Left kidney (tissue), 2 donors: Measurements from ENCODE around the gene OPCML. TPM values are rescaled to one million over a fixed set of nuclear protein-coding genes. Genes with fewer than 3 reads are reported as not detected.

ENCODE experiments used
- DNase-seq: peaks from one replicate; pipeline ENCODE4 v3.0.0-alpha.2; 2013
- polyA plus RNA-seq: library from polyadenylated mRNA; unstranded; fragments of 120-200 nt; gene quantifications from one replicate; pipeline ENCODE4 v1.2.1, GENCODE V29; 2013; ENCODE audit not compliant: insufficient read length

OPCML gene
- polyA plus RNA-seq, 1 donor = 13.9 TPM

GRCh38 chr11:133070021-133070713, 462.1 kb downstream of the OPCML start:
- DNase-seq = no peak

DNA sequence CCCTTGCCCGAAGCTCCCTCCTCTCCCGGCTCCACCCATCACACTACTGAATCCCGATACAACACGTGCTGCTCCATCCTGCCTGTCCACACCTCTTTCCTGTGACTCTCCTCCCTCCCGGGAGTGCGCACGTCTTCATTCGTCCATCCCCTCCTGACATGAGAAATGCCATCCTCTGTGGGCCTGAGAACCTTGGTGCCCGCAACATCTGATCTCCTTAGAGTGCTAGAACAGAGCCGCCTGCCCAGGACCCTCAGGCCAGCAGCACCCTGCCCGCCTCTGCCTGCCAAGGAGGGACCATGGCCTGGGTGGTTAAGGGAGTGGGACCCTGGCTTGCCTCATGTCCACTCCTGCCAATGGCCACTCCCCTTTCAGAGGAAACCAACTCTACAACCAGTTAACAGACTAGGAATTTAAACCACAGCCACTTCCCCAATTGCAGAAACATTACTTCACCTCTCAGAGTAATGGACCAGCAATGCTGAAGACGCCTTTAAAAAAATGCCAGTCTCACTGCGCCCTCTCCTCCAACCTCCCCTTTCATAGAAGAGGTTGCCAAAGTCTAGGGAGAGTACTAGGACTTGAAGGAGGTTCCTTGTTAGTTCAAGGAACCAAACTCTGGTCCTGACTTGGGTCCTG, 466.3 kb downstream of the OPCML start:
- DNase-seq = no peak

DNA sequence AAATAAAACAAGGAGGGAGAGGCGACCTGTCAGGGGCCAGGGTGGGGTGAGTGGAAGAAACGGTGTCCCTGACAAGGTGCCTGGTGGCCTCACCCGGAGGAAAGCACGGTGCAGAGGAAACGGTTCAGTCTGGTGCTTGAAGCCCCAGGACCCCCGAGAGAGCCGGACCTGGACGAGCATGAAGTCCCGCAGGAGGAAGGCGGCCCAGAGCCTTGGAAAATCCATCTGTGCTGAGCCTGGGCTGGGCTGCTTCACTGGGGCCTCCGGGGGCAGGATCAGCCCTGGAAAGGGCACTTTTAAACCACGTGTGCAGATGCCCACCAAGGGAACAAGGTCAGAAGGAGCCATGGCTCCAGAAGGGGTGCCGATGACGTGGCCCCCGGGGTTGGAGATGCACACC, 467.3 kb downstream of the OPCML start:
- DNase-seq = no peak

DNA sequence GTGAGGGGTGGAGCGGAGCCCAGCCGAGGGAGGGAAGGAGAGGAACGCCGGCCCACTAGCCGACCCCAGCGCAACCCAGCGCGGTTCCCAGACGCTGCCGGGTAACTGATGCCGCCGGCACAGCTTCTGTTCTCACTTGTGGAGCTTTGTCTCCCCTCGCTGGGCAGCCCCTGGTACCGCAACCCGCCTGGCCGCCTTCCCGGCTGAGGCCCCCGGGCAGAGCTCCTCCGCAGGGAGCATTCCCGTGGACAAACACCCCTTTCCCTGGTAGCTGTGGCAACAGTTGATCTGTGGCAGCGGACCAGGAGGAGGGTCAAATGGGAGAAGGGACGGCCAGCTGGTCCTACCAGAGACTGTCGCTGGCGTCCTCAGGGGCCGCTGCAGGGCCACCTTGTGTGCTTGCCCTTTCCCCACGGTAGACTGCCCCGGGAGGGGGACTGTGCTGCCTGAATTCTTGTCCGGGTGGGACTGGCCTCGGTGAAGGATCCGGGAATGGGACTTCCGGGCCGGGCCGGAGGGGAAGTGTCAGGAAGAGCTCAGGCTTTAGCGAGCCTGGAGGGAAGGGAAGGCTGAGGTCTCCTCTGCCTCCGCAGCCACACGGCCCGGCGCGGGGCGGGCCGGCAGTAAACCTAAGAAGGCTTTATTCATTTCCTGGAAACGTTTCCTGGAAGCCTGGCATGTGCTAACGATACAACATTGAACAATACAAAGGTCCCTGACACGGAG, 468.0 kb downstream of the OPCML start:
- DNase-seq = peak; percentile 88

GRCh38 chr11:133058501-133058900, 473.8 kb downstream of the OPCML start:
- DNase-seq = no peak

- no peak for DNase-seq
Observed at GRCh38 chr11:133053124-133053776, 479.1 kb downstream of the OPCML start.

DNA sequence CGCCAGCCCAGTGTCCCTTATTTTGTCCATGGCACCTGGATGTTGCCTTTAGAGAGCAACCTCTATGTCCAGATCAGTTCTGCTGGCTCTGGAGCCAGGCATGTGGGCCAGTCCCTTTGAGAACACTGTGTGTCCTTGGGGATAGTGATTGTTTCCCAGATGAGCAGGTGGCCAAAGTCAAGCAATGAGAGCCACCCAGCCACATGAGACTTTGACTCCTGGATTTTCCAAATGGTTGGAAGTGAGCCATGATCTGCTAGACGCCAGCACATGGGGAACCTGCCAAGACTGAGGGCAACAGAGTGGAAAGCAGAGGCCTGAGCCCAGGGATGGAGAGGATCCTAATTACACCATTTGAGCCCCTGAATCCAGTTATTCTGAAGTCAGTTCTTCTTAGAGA, 479.8 kb downstream of the OPCML start:
- no peak for DNase-seq

- no peak for DNase-seq
Observed at GRCh38 chr11:133049244-133050019, 482.9 kb downstream of the OPCML start.

- no peak for DNase-seq
Observed at GRCh38 chr11:133048270-133048669, 484.0 kb downstream of the OPCML start.

GRCh38 chr11:133047771-133048115, 484.6 kb downstream of the OPCML start:
- DNase-seq = no peak

DNA sequence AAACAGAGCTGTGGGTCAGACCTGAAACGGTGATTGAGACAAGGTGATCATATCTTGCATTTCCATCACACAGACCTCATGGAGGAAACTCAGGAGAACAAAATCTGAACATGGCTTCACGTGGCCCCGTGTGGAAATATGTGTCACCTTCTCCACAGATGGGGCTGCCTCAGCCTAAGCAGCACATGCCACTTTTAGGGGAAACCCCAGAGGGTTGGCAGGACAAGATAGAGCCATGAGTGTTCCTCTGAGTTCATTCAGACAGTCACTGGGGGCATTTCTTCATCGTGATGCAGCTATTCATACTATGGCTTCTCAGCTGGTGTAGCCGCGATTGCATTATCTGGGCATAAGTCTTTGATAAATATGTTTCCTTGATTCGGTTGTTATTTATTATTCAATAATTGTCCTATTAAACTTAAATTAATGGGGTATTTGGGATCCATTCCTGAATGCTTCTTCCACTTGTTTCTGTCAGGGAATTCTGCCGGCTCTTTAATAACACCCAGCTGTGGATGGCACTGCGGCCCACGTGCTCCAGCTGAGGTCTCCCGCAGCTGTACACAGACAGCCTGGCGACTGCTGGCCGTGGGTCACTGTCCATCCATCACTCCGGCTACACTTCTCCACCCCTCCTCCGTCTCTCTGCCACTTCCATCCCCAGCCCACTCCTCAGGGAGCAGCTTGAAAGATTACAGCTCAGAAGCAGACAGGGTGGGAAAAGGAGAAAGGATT, 485.1 kb downstream of the OPCML start:
- DNase-seq = no peak

- no peak for DNase-seq
Observed at GRCh38 chr11:133046252-133046651, 486.0 kb downstream of the OPCML start.

- DNase-seq = peak; percentile 51
Observed at GRCh38 chr11:133041928-133042882, 490.1 kb downstream of the OPCML start.

- no peak for DNase-seq
Observed at GRCh38 chr11:133041181-133041580, 491.1 kb downstream of the OPCML start.

GRCh38 chr11:133040289-133040900, 491.9 kb downstream of the OPCML start:
- no peak for DNase-seq

DNA sequence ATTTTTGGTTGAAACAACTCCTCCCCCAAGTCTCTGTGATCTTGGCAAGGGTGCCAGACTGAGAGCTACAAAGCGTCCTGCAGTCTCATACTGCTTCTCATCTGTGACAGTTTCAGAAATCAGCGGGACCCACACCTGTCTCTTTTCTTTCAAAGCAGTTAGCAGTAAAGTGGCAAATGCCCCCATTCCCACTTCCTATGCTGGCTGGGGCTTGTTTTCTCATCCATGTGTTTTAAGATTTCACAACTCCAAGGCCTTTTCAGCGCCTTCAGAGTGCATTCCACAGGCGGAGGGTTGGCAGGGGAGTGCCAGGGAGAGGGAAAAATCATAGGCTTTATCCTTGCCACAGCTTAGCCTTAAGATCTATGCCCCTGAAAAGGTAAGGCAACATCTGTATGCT, 493.5 kb downstream of the OPCML start:
- no peak for DNase-seq

DNA sequence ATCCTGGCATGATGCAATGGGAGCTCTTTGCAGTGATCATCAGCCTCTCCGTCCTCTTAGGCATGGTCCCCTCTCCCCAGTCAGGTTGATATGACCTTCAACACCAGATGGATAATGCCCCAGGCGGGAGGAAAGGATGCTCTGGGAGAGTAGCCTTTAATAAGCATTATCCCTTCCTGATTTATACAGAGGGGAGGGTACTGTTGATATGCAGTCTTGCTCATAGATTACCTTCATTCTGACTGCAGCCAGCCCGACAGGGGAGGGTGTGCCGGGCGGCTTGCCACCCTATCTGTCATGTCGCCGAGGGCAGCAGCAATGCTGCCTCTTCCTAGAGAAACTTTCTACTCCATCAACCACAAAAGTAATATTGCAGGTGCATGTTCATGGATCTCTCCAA, 497.4 kb downstream of the OPCML start:
- no peak for DNase-seq

- DNase-seq = no peak
Observed at GRCh38 chr11:133029107-133029506, 503.2 kb downstream of the OPCML start.

GRCh38 chr11:133026952-133027351, 505.3 kb downstream of the OPCML start:
- DNase-seq = no peak

GRCh38 chr11:133024301-133024700, 508.0 kb downstream of the OPCML start:
- no peak for DNase-seq
